Measurements from ENCODE around the gene PLD1.

GRCh38 chr3:171758109-171758508 lies 52.2 kb downstream of the PLD1 start:
- TF ChIP-seq CTCF (IDR thresholded peaks at IDR 0.05), result no peak
- no peak for TF ChIP-seq POLR2A (IDR thresholded peaks at IDR 0.05)

Data from heart left ventricle (tissue), 13 donors.